Mesenchymal stem cell (in vitro differentiated cells and primary cell): ENCODE results near the gene ZNF740.

ENCODE experiments used
- DNase-seq: peaks from one replicate; pipeline ENCODE4 v3.0.0-alpha.2; 2013
- H2AFZ ChIP-seq: one replicate; pipeline ENCODE4 v1.6.1; 2013; ENCODE audit warnings: low read depth, mild to moderate bottlenecking, control low read depth, inconsistent platforms, low read length, moderate library complexity
- H2AK5ac ChIP-seq: 2 replicates; pipeline ENCODE4 v1.6.1; 2013; ENCODE audit warnings: low read length, moderate library complexity, mild to moderate bottlenecking, inconsistent platforms; ENCODE audit not compliant: severe bottlenecking
- H2BK120ac ChIP-seq: one replicate; pipeline ENCODE4 v1.6.1; 2013; ENCODE audit warnings: low read depth, mild to moderate bottlenecking, inconsistent platforms, low read length, moderate library complexity
- H2BK12ac ChIP-seq, 2 experiments: one replicate each; pipeline ENCODE4 v1.6.1; 2013; ENCODE audit warnings: inconsistent platforms in 2 of 2, low read length in 2 of 2, mild to moderate bottlenecking in 2 of 2, moderate library complexity in 2 of 2, control low read depth in 1 of 2
- H2BK15ac ChIP-seq: one replicate; pipeline ENCODE4 v1.6.1; 2013; ENCODE audit warnings: mild to moderate bottlenecking, low read depth, inconsistent platforms; ENCODE audit not compliant: poor library complexity, severe bottlenecking
- H2BK5ac ChIP-seq: 2 replicates; pipeline ENCODE4 v1.6.1; 2013; ENCODE audit warnings: low read depth, mild to moderate bottlenecking, low read length, control low read depth, inconsistent platforms; ENCODE audit not compliant: poor library complexity, severe bottlenecking
- H3K14ac ChIP-seq, 2 experiments: one replicate each; pipeline ENCODE4 v1.6.1; 2013; ENCODE audit warnings: inconsistent platforms in 2 of 2, low read length in 2 of 2, control low read depth in 1 of 2, mild to moderate bottlenecking in 1 of 2, moderate library complexity in 1 of 2
- H3K18ac ChIP-seq, 2 experiments: one replicate each; pipeline ENCODE4 v1.6.1; 2013; ENCODE audit warnings: inconsistent platforms in 2 of 2, low read length in 2 of 2, control low read depth in 1 of 2, low read depth in 1 of 2, mild to moderate bottlenecking in 1 of 2
- H3K23ac ChIP-seq, 2 experiments: one replicate each; pipeline ENCODE4 v1.6.1; 2013; ENCODE audit warnings: inconsistent platforms in 2 of 2, low read length in 2 of 2, mild to moderate bottlenecking in 2 of 2, moderate library complexity in 2 of 2, control low read depth in 1 of 2
- H3K27ac ChIP-seq: 2 replicates; pipeline ENCODE4 v1.5.1; 2013; ENCODE audit warnings: mild to moderate bottlenecking, moderate library complexity, low read length, control low read depth, inconsistent platforms; ENCODE audit not compliant: poor library complexity, severe bottlenecking
- H3K27me3 ChIP-seq, 2 experiments: 2 replicates each; pipeline versions ENCODE4 v1.6.1 to v1.7.0; 2013; ENCODE audit warnings: low read length in 2 of 2, mild to moderate bottlenecking in 2 of 2, moderate library complexity in 2 of 2, control low read depth in 1 of 2, inconsistent platforms in 1 of 2; ENCODE audit not compliant: control insufficient read depth in 1 of 2, insufficient read depth in 1 of 2
- H3K36me3 ChIP-seq, 2 experiments: 2 replicates each; pipeline versions ENCODE4 v1.6.1 to v1.7.0; 2013; ENCODE audit warnings: low read length in 2 of 2, control low read depth in 1 of 2, inconsistent platforms in 1 of 2, low read depth in 1 of 2, mild to moderate bottlenecking in 1 of 2; ENCODE audit not compliant: insufficient read depth in 2 of 2, control insufficient read depth in 1 of 2
- H3K4ac ChIP-seq, 2 experiments: one replicate each; pipeline ENCODE4 v1.6.1; 2013; ENCODE audit warnings: inconsistent platforms in 2 of 2, low read length in 2 of 2, mild to moderate bottlenecking in 2 of 2, moderate library complexity in 2 of 2, control low read depth in 1 of 2, low read depth in 1 of 2
- H3K4me1 ChIP-seq: 2 replicates; pipeline ENCODE4 v1.6.1; 2013; ENCODE audit warnings: low read depth, low read length, control low read depth; ENCODE audit not compliant: control insufficient read depth, insufficient read depth
- H3K4me2 ChIP-seq: 2 replicates; pipeline ENCODE4 v1.6.1; 2013; ENCODE audit warnings: low read length, mild to moderate bottlenecking, inconsistent platforms; ENCODE audit not compliant: poor library complexity, severe bottlenecking
- H3K4me3 ChIP-seq, 2 experiments: 2 replicates each; pipeline versions ENCODE4 v1.5.1 to v1.7.0; 2013; ENCODE audit warnings: low read length in 2 of 2, mild to moderate bottlenecking in 2 of 2, control low read depth in 1 of 2, low read depth in 1 of 2; ENCODE audit not compliant: insufficient read depth in 1 of 2
- H3K79me1 ChIP-seq: replicated peaks from 2 replicates; pipeline ENCODE4 v1.6.1; 2013; ENCODE audit warnings: mild to moderate bottlenecking, control low read depth, low read length, inconsistent platforms; ENCODE audit not compliant: poor library complexity, severe bottlenecking
- H3K9ac ChIP-seq: 2 replicates; pipeline ENCODE4 v1.7.0; 2013; ENCODE audit warnings: mild to moderate bottlenecking, low read length, moderate library complexity
- H3K9me3 ChIP-seq: 2 replicates; pipeline ENCODE4 v1.7.0; 2013; ENCODE audit warnings: mild to moderate bottlenecking, low read length; ENCODE audit not compliant: control insufficient read depth
- H4K8ac ChIP-seq: one replicate; pipeline ENCODE4 v1.6.1; 2013; ENCODE audit warnings: inconsistent platforms, mild to moderate bottlenecking, low read length, moderate library complexity
- H4K91ac ChIP-seq: one replicate; pipeline ENCODE4 v1.6.1; 2013; ENCODE audit warnings: mild to moderate bottlenecking, low read length, inconsistent platforms
- WGBS: methylation state at CpG from one replicate; pipeline ENCODE4 v1.1.7; 2013; ENCODE audit warnings: mixed read lengths; 5-methylcytosine and 5-hydroxymethylcytosine counted together

Gene ZNF740

DNA sequence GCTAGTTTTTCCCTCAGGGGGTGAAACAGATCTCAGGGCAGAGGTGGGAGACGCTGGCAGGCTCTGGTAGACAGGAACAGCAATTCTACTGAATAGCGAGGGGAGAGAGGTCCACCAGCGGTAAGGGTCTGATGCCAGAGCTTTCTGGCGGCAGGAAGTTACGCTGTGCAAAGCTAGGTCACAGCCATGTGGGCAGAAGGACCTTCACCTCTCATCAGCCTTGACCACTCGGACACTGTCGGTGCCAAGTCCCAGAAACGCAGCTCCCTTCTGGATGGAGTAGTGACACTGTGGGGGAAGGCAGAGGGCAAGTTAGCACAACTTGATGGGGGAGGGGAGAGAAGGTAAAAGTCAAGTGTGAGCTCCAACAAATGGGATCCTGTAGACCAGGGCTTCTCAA lies 10.3 kb upstream of the ZNF740 start:
- Histone ChIP-seq H3K4me2 (no peak overlapping the region), H3K36me3 (peaks cover 27 to 37% of the 10 kb centered on the region in 2 experiments), H3K27me3 (no peaks in the 10 kb centered on the region), H3K4me3 (no peak overlapping the region), H2BK15ac (no peak overlapping the region), H3K14ac (peak overlapping the region in 1 of 2 experiments; percentile 42), H3K79me1 (no peaks in the 10 kb centered on the region), H3K18ac (no peak overlapping the region), H2AK5ac (no peak overlapping the region), H3K9me3 (no peaks in the 10 kb centered on the region), H2BK5ac (no peak overlapping the region), H4K8ac (no peak overlapping the region), H3K9ac (no peak overlapping the region), H3K4me1 (peaks cover 16% of the 10 kb centered on the region), H2AFZ (no peak overlapping the region), H2BK120ac (no peak overlapping the region), H2BK12ac (no peak overlapping the region), H3K23ac (no peak overlapping the region), H3K27ac (no peak overlapping the region), H4K91ac (no peak overlapping the region), H3K4ac (no peak overlapping the region)
- 90% methylated on average over 8 of the region's 8 CpGs for WGBS
- no peak for DNase-seq

DNA sequence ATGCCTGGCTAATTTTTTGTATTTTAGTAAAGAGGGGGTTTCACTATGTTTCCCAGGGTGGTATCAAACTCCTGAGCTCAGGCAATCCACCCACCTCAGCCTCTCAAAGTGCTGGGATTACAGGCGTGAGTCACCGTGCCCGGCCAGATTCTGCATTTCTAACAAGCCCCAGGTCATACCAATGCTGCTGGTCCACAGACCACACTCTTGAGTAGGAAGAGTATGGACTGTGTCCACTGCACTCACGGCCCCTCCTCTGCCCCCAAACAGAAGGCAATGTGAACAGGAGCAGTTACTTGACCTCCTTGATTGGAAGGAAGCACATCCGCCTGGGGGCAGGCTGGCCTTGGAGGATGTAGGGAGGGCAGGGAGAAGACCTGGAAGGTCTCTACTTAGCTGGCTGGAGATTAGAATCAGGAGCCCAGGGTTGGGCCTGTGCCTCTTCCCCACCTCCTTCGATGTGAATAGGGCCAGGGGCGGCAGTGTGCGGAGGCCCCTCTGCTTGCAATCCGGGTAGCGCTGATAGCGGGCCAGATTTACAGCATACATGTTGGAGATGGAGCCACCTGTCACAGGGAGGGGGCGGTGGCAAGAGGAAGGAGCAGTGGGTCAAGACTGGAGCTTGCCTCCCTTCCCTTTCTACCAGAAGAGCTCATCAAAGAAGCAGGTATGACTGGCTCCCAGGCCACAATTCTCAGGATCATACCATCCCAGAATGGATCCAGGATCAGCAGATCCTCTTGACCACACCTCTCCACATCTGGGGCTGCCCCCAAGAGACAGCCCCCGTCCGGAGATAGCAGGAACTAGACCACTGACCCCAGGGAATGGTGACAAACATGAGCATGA lies 9.4 kb upstream of the ZNF740 start:
- Histone ChIP-seq H2AFZ (no peak overlapping the region), H3K18ac (no peak overlapping the region), H3K9ac (no peak overlapping the region), H3K27ac (no peak overlapping the region), H2AK5ac (no peak overlapping the region), H2BK120ac (no peak overlapping the region), H3K9me3 (no peaks in the 10 kb centered on the region), H3K4me2 (no peak overlapping the region), H3K4me1 (peaks cover 16% of the 10 kb centered on the region), H4K8ac (no peak overlapping the region), H3K14ac (peak overlapping the region in 1 of 2 experiments; percentile 79), H4K91ac (no peak overlapping the region), H3K36me3 (peaks cover 27 to 35% of the 10 kb centered on the region in 2 experiments), H2BK15ac (no peak overlapping the region), H3K23ac (no peak overlapping the region), H2BK5ac (no peak overlapping the region), H2BK12ac (no peak overlapping the region), H3K4ac (no peak overlapping the region), H3K27me3 (no peaks in the 10 kb centered on the region), H3K4me3 (no peak overlapping the region), H3K79me1 (no peaks in the 10 kb centered on the region)
- DNase-seq: no peak
- WGBS: 93% methylated on average over 14 of the region's 14 CpGs

DNA sequence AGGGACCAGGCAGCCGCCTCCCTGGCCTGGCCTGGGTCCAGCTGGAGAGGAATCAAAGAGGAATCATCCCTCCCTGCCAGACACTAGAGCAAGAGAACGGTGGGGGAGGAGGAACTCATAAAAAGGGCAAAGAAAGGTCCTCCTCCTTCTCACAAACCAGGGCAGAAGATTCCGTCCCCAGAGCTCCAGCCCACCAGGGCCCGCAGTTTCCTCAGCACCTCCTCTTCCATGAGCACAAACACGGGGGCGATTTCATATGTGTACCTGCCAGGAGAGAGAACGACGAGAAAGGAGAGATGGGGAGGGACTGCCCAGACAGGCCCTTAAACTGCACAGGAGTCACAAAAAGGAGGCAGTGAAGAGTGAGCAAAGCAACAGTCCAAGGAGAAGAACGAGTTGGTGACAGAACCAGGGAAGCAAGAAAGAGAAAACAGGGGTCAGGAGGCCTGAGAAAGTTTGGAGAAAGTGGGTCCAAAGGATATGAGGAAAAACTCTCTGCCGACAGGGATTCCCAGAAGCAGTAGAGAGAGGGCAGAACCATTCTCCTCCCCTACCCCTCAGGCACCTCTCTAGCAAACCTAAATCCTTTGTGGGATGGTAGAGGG lies 8.7 kb upstream of the ZNF740 start:
- Histone ChIP-seq H2BK120ac (no peak overlapping the region), H2AK5ac (no peak overlapping the region), H3K4me1 (peaks cover 16% of the 10 kb centered on the region), H3K27me3 (no peaks in the 10 kb centered on the region), H3K23ac (no peak overlapping the region), H3K79me1 (peaks cover 1% of the 10 kb centered on the region), H3K9me3 (no peaks in the 10 kb centered on the region), H2BK5ac (no peak overlapping the region), H3K14ac (no peak overlapping the region), H2AFZ (no peak overlapping the region), H2BK15ac (no peak overlapping the region), H4K8ac (no peak overlapping the region), H3K18ac (no peak overlapping the region), H3K36me3 (peaks cover 27 to 32% of the 10 kb centered on the region in 2 experiments), H3K4ac (no peak overlapping the region), H3K4me3 (no peak overlapping the region), H3K9ac (no peak overlapping the region), H3K4me2 (no peak overlapping the region), H4K91ac (no peak overlapping the region), H3K27ac (no peak overlapping the region), H2BK12ac (no peak overlapping the region)
- WGBS: 81% methylated on average over 9 of the region's 10 CpGs
- DNase-seq: no peak

DNA sequence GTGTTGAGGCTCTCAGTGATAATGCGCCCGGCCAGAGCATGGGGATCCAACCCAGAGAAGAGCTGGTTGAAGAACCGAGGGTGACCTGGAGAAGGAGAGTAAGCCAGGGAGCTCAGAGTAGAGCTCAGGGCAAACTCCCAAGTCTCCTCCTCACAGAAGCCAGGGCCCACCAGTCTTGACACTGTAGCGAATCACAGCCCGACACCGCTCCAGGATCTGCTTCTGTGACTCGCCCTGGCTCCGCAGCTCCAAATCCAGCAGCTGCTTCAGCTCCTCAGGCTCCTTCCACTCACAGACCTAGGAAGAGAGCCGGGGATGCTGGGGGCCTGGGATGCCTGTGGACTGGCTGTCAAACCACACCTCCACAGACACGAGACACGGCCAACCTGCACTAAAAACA lies 8.2 kb upstream of the ZNF740 start:
- Histone ChIP-seq H3K9ac (no peak overlapping the region), H2AFZ (no peak overlapping the region), H3K23ac (no peak overlapping the region), H2BK12ac (no peak overlapping the region), H2AK5ac (no peak overlapping the region), H3K79me1 (peaks cover 1% of the 10 kb centered on the region), H2BK5ac (no peak overlapping the region), H2BK120ac (no peak overlapping the region), H3K27me3 (no peaks in the 10 kb centered on the region), H2BK15ac (no peak overlapping the region), H3K4me3 (no peak overlapping the region), H3K9me3 (no peaks in the 10 kb centered on the region), H3K4me1 (peaks cover 16% of the 10 kb centered on the region), H3K14ac (no peak overlapping the region), H4K8ac (no peak overlapping the region), H3K4me2 (no peak overlapping the region), H3K27ac (no peak overlapping the region), H3K36me3 (peaks cover 27% of the 10 kb centered on the region in 2 experiments), H4K91ac (no peak overlapping the region), H3K18ac (no peak overlapping the region), H3K4ac (no peak overlapping the region)
- WGBS: 89% methylated on average over 8 of the region's 11 CpGs
- no peak for DNase-seq
